Activated naive CD4-positive, alpha-beta T cell treated with anti-CD3 and anti-CD28 coated beads, Interleukin-2, amount 50 U/mL, for 72 hours (primary cell): ENCODE data around the gene VCP. TPM values are rescaled to one million over a fixed set of nuclear protein-coding genes. Genes with fewer than 3 reads are reported as not detected.

ENCODE experiments used
- ATAC-seq, 2 donors: fragments of 150-1000 bp; cut with Tn5 transposase; 2 replicates each; pipeline ENCODE4 v1.10.0; 2021; ENCODE audit warnings: mild to moderate bottlenecking in 2 of 2, moderate library complexity in 2 of 2
- DNase-seq, 2 donors: peaks; one replicate each; pipeline ENCODE4 v3.0.0; 2021 to 2022; ENCODE audit warnings: low spot score in 2 of 2
- H3K27ac Mint-ChIP-seq, 2 donors: one replicate each; pipeline ENCODE4 v1.8.0; 2022; ENCODE audit warnings: mild to moderate bottlenecking in 2 of 2, mixed read lengths in 2 of 2
- H3K36me3 Mint-ChIP-seq, 2 donors: one replicate each; pipeline ENCODE4 v1.8.0; 2022; ENCODE audit warnings: mixed read lengths in 2 of 2
- H3K9me3 Mint-ChIP-seq, 2 donors: one replicate each; pipeline ENCODE4 v1.8.0; 2022; ENCODE audit warnings: mixed read lengths in 2 of 2
- total RNA-seq, 2 donors: library from RNA; stranded (reverse); gene quantifications; one replicate each; pipeline ENCODE4 v1.2.3, GENCODE V29; 2022

Gene VCP
- total RNA-seq, 2 donors from 2014 or later = 208 to 305 TPM

GRCh38 chr9:35076848-35077247 lies 4.4 kb upstream of the VCP start:
- no peaks in the 10 kb centered on the region for H3K9me3 Mint-ChIP-seq
- no peak overlapping the region for H3K27ac Mint-ChIP-seq
- peaks cover 53 to 59% of the 10 kb centered on the region in 2 donors for H3K36me3 Mint-ChIP-seq
- ATAC-seq (no peak), DNase-seq (no peak)

- Mint-ChIP-seq H3K27ac (no peak overlapping the region), H3K9me3 (no peaks in the 10 kb centered on the region), H3K36me3 (peaks cover 66 to 73% of the 10 kb centered on the region in 2 donors)
- ATAC-seq = no peak
- DNase-seq = no peak
These were observed 2.9 kb upstream of the VCP start for GRCh38 chr9:35075358-35075757.

GRCh38 chr9:35074791-35075190 lies 2.4 kb upstream of the VCP start:
- Mint-ChIP-seq H3K27ac (no peak overlapping the region), H3K9me3 (no peaks in the 10 kb centered on the region), H3K36me3 (peaks cover 64 to 74% of the 10 kb centered on the region in 2 donors)
- DNase-seq (no peak), ATAC-seq (no peak)

GRCh38 chr9:35074141-35074540 lies 1.7 kb upstream of the VCP start:
- ATAC-seq (no peak), DNase-seq (no peak)
- H3K27ac Mint-ChIP-seq = no peak overlapping the region
- peaks cover 58 to 73% of the 10 kb centered on the region in 2 donors for H3K36me3 Mint-ChIP-seq
- H3K9me3 Mint-ChIP-seq = no peaks in the 10 kb centered on the region

- Mint-ChIP-seq H3K9me3 (no peaks in the 10 kb centered on the region), H3K27ac (peak overlapping the region; percentile 94 to 97), H3K36me3 (peaks cover 50 to 72% of the 10 kb centered on the region in 2 donors)
- peak in 1 of 2 donors; percentile 19 for DNase-seq
- ATAC-seq = peak in 1 of 2 donors; percentile 21
These were observed 821 bp upstream of the VCP start for GRCh38 chr9:35073279-35073612.

GRCh38 chr9:35071814-35072460 lies 488 bp downstream of the VCP start:
- Mint-ChIP-seq H3K27ac (peak overlapping the region; percentile 94 to 99), H3K36me3 (peaks cover 50 to 72% of the 10 kb centered on the region in 2 donors), H3K9me3 (no peaks in the 10 kb centered on the region)
- DNase-seq = peak; percentile 69 to 83
- ATAC-seq = peak; percentile 66 to 68

GRCh38 chr9:35070823-35071813 lies 1.3 kb downstream of the VCP start:
- Mint-ChIP-seq H3K9me3 (no peaks in the 10 kb centered on the region), H3K36me3 (peaks cover 52 to 73% of the 10 kb centered on the region in 2 donors), H3K27ac (peak overlapping the region; percentile 94 to 99)
- no peak for ATAC-seq
- no peak for DNase-seq

GRCh38 chr9:35069020-35069419 lies 3.4 kb downstream of the VCP start:
- DNase-seq (no peak), ATAC-seq (no peak)
- H3K27ac Mint-ChIP-seq = peak overlapping the region in 1 of 2 donors; percentile 64
- no peaks in the 10 kb centered on the region for H3K9me3 Mint-ChIP-seq
- H3K36me3 Mint-ChIP-seq = peaks cover 41 to 57% of the 10 kb centered on the region in 2 donors

- ATAC-seq = no peak
These were observed 5.4 kb downstream of the VCP start for GRCh38 chr9:35067056-35067455.

GRCh38 chr9:35060548-35061207 lies 11.7 kb downstream of the VCP start:
- Mint-ChIP-seq H3K9me3 (no peaks in the 10 kb centered on the region), H3K36me3 (peaks cover 52 to 57% of the 10 kb centered on the region in 2 donors), H3K27ac (peak overlapping the region in 1 of 2 donors; percentile 84)
- no peak for DNase-seq
- no peak for ATAC-seq

More at GRCh38 chr9:35067056-35067455, 5.4 kb downstream of the VCP start:
- H3K27ac Mint-ChIP-seq = peak overlapping the region; percentile 64 to 92
- peaks cover 47 to 56% of the 10 kb centered on the region in 2 donors for H3K36me3 Mint-ChIP-seq
- no peak for DNase-seq
- no peaks in the 10 kb centered on the region for H3K9me3 Mint-ChIP-seq

- ATAC-seq = no peak
- no peak for DNase-seq
- Mint-ChIP-seq H3K27ac (peak overlapping the region in 1 of 2 donors; percentile 84), H3K9me3 (no peaks in the 10 kb centered on the region), H3K36me3 (peaks cover 52 to 63% of the 10 kb centered on the region in 2 donors)
These were observed 13.0 kb downstream of the VCP start for GRCh38 chr9:35059438-35059837.

- no peak overlapping the region for H3K27ac Mint-ChIP-seq
- peaks cover 42 to 59% of the 10 kb centered on the region in 2 donors for H3K36me3 Mint-ChIP-seq
- no peak for DNase-seq
- peak in 1 of 2 donors; percentile 14 for ATAC-seq
- H3K9me3 Mint-ChIP-seq = no peaks in the 10 kb centered on the region
These were observed 15.2 kb downstream of the VCP start for GRCh38 chr9:35057271-35057620.

GRCh38 chr9:35056571-35057270 lies 15.7 kb downstream of the VCP start:
- DNase-seq (no peak), ATAC-seq (peak; percentile 31 to 36)
- Mint-ChIP-seq H3K9me3 (no peaks in the 10 kb centered on the region), H3K27ac (no peak overlapping the region), H3K36me3 (peaks cover 39 to 55% of the 10 kb centered on the region in 2 donors)

GRCh38 chr9:35054871-35055644 lies 17.4 kb downstream of the VCP start:
- H3K27ac Mint-ChIP-seq = peak overlapping the region in 1 of 2 donors; percentile 47
- ATAC-seq = no peak
- H3K36me3 Mint-ChIP-seq = peaks cover 29 to 44% of the 10 kb centered on the region in 2 donors
- DNase-seq = no peak
- no peaks in the 10 kb centered on the region for H3K9me3 Mint-ChIP-seq

GRCh38 chr9:35054185-35054835 lies 18.1 kb downstream of the VCP start:
- no peak for DNase-seq
- peaks cover 25 to 38% of the 10 kb centered on the region in 2 donors for H3K36me3 Mint-ChIP-seq
- no peak overlapping the region for H3K27ac Mint-ChIP-seq
- no peak for ATAC-seq
- no peaks in the 10 kb centered on the region for H3K9me3 Mint-ChIP-seq
